ENCODE measurements around the gene BNC1. TPM values are rescaled to one million over a fixed set of nuclear protein-coding genes. Genes with fewer than 3 reads are reported as not detected.
"Not testable (repeated sequence)": the region's sequence is repeated elsewhere in the genome, so short reads cannot be mapped to it uniquely, and the experiment has no call there.

The BNC1 gene
- total and polyA plus RNA-seq, 7 experiments from 2014 or later, result not detected

GRCh38 chr15:83278191-83278590 lies 6.3 kb downstream of the BNC1 start:
- H3K4me1 Mint-ChIP-seq, result peaks cover 0 to 6% (median 4%) of the 10 kb centered on the region in 7 donors
- peaks cover 3 to 12% of the 10 kb centered on the region in 2 donors for H3K27me3 ChIP-seq (ENCODE audit: control insufficient read depth in 2 of 2, insufficient read depth in 2 of 2, low read length in 2 of 2)
- H3K27ac ChIP-seq (ENCODE audit: low read depth, low read length), result no peak overlapping the region
- H3K4me3 ChIP-seq (ENCODE audit: low read length), result no peak overlapping the region
- no peak for DNase-seq
- no peaks in the 10 kb centered on the region for H3K36me3 ChIP-seq (ENCODE audit: control insufficient read depth in 2 of 3, insufficient read depth in 3 of 3, low read length in 3 of 3)
- intact Hi-C loops (cut with micrococcal nuclease), result no loop called here
- no peak for ATAC-seq
- H3K4me3 Mint-ChIP-seq, result no peak overlapping the region
- H3K36me3 Mint-ChIP-seq, result peaks cover 0 to 2% (median 0%) of the 10 kb centered on the region in 5 donors
- no peaks in the 10 kb centered on the region for H3K9me3 ChIP-seq (ENCODE audit: control insufficient read depth in 2 of 3, low read length in 3 of 3)
- ChIA-PET POLR2A (no interaction called here), CTCF (no interaction called here)
- H3K27ac Mint-ChIP-seq, result no peak overlapping the region
- H3K4me1 ChIP-seq (ENCODE audit: control insufficient read depth in 2 of 2, insufficient read depth in 2 of 2, low read length in 2 of 2), result no peaks in the 10 kb centered on the region
- peaks cover 63 to 76% (median 74%) of the 10 kb centered on the region in 5 donors for H3K27me3 Mint-ChIP-seq
- H3K9me3 Mint-ChIP-seq, result peaks cover 0 to 5% (median 0%) of the 10 kb centered on the region in 11 donors

GRCh38 chr15:83276661-83277060 lies 7.8 kb downstream of the BNC1 start:
- no peak overlapping the region for H3K4me3 Mint-ChIP-seq
- ChIA-PET POLR2A (no interaction called here), CTCF (no interaction called here)
- Histone ChIP-seq H3K4me3 (ENCODE audit: low read length) (no peak overlapping the region), H3K36me3 (ENCODE audit: control insufficient read depth in 2 of 3, insufficient read depth in 3 of 3, low read length in 3 of 3) (no peaks in the 10 kb centered on the region), H3K27me3 (ENCODE audit: control insufficient read depth in 2 of 2, insufficient read depth in 2 of 2, low read length in 2 of 2) (peaks cover 0 to 12% of the 10 kb centered on the region in 2 donors), H3K4me1 (ENCODE audit: control insufficient read depth in 2 of 2, insufficient read depth in 2 of 2, low read length in 2 of 2) (no peaks in the 10 kb centered on the region), H3K9me3 (ENCODE audit: control insufficient read depth in 2 of 3, low read length in 3 of 3) (no peaks in the 10 kb centered on the region), H3K27ac (ENCODE audit: low read depth, low read length) (no peak overlapping the region)
- intact Hi-C loops (cut with micrococcal nuclease), result no loop called here
- no peak for DNase-seq
- H3K36me3 Mint-ChIP-seq, result no peaks in the 10 kb centered on the region
- no peak for ATAC-seq
- peaks cover 0 to 5% (median 0%) of the 10 kb centered on the region in 11 donors for H3K9me3 Mint-ChIP-seq
- H3K27me3 Mint-ChIP-seq, result peaks cover 48 to 62% (median 60%) of the 10 kb centered on the region in 5 donors
- no peaks in the 10 kb centered on the region for H3K4me1 Mint-ChIP-seq
- H3K27ac Mint-ChIP-seq, result no peak overlapping the region

GRCh38 chr15:83275412-83275811 lies 9.1 kb downstream of the BNC1 start:
- ChIA-PET CTCF (no interaction called here), POLR2A (no interaction called here)
- no peaks in the 10 kb centered on the region for H3K36me3 ChIP-seq (ENCODE audit: control insufficient read depth in 2 of 3, insufficient read depth in 3 of 3, low read length in 3 of 3)
- Mint-ChIP-seq H3K4me3 (no peak overlapping the region), H3K27me3 (peaks cover 41 to 51% (median 50%) of the 10 kb centered on the region in 5 donors), H3K36me3 (no peaks in the 10 kb centered on the region), H3K27ac (no peak overlapping the region), H3K4me1 (no peaks in the 10 kb centered on the region), H3K9me3 (peaks cover 0 to 5% (median 0%) of the 10 kb centered on the region in 11 donors)
- no peak for DNase-seq
- ATAC-seq, result no peak
- intact Hi-C loops (cut with micrococcal nuclease), result no loop called here
- no peak overlapping the region for H3K4me3 ChIP-seq (ENCODE audit: low read length)
- no peaks in the 10 kb centered on the region for H3K9me3 ChIP-seq (ENCODE audit: control insufficient read depth in 2 of 3, low read length in 3 of 3)
- no peak overlapping the region for H3K27ac ChIP-seq (ENCODE audit: low read depth, low read length)
- no peaks in the 10 kb centered on the region for H3K4me1 ChIP-seq (ENCODE audit: control insufficient read depth in 2 of 2, insufficient read depth in 2 of 2, low read length in 2 of 2)
- H3K27me3 ChIP-seq (ENCODE audit: control insufficient read depth in 2 of 2, insufficient read depth in 2 of 2, low read length in 2 of 2), result peaks cover 0 to 5% of the 10 kb centered on the region in 2 donors

GRCh38 chr15:83270176-83270575 lies 14.3 kb downstream of the BNC1 start:
- POLR2A ChIA-PET, result no interaction called here
- Histone ChIP-seq H3K27me3 (ENCODE audit: control insufficient read depth in 2 of 2, insufficient read depth in 2 of 2, low read length in 2 of 2) (no peaks in the 10 kb centered on the region), H3K4me3 (ENCODE audit: low read length) (no peak overlapping the region), H3K27ac (ENCODE audit: low read depth, low read length) (no peak overlapping the region), H3K36me3 (ENCODE audit: control insufficient read depth in 2 of 3, insufficient read depth in 3 of 3, low read length in 3 of 3) (no peaks in the 10 kb centered on the region), H3K9me3 (ENCODE audit: control insufficient read depth in 2 of 3, low read length in 3 of 3) (no peaks in the 10 kb centered on the region), H3K4me1 (ENCODE audit: control insufficient read depth in 2 of 2, insufficient read depth in 2 of 2, low read length in 2 of 2) (no peaks in the 10 kb centered on the region)
- no peak overlapping the region for H3K4me3 Mint-ChIP-seq
- H3K36me3 Mint-ChIP-seq, result no peaks in the 10 kb centered on the region
- DNase-seq (no peak), ATAC-seq (no peak)
- peaks cover 0 to 5% (median 0%) of the 10 kb centered on the region in 11 donors for H3K9me3 Mint-ChIP-seq
- no peaks in the 10 kb centered on the region for H3K4me1 Mint-ChIP-seq
- H3K27ac Mint-ChIP-seq, result no peak overlapping the region
- CTCF ChIA-PET, result no interaction called here
- H3K27me3 Mint-ChIP-seq, result peaks cover 21 to 41% (median 34%) of the 10 kb centered on the region in 5 donors
- intact Hi-C loops (cut with micrococcal nuclease), result no loop called here

GRCh38 chr15:83268147-83268546 lies 16.3 kb downstream of the BNC1 start:
- Mint-ChIP-seq H3K27me3 (peaks cover 11 to 45% (median 22%) of the 10 kb centered on the region in 5 donors), H3K36me3 (no peaks in the 10 kb centered on the region), H3K27ac (no peak overlapping the region), H3K9me3 (peaks cover 0 to 1% (median 0%) of the 10 kb centered on the region in 11 donors), H3K4me1 (no peaks in the 10 kb centered on the region), H3K4me3 (no peak overlapping the region)
- Histone ChIP-seq H3K27me3 (ENCODE audit: control insufficient read depth in 2 of 2, insufficient read depth in 2 of 2, low read length in 2 of 2) (no peaks in the 10 kb centered on the region), H3K4me3 (ENCODE audit: low read length) (no peak overlapping the region), H3K27ac (ENCODE audit: low read depth, low read length) (no peak overlapping the region), H3K4me1 (ENCODE audit: control insufficient read depth in 2 of 2, insufficient read depth in 2 of 2, low read length in 2 of 2) (no peaks in the 10 kb centered on the region), H3K36me3 (ENCODE audit: control insufficient read depth in 2 of 3, insufficient read depth in 3 of 3, low read length in 3 of 3) (no peaks in the 10 kb centered on the region), H3K9me3 (ENCODE audit: control insufficient read depth in 2 of 3, low read length in 3 of 3) (no peaks in the 10 kb centered on the region)
- ChIA-PET POLR2A (no interaction called here), CTCF (no interaction called here)
- no peak for DNase-seq
- no peak for ATAC-seq
- intact Hi-C loops (cut with micrococcal nuclease), result loop anchor here in 1 of 2 donors (5.0 kb wide), 1 partner anchor 1176 kb away; no protein-coding TSS in a partner anchor

GRCh38 chr15:83262594-83263315 lies 21.7 kb downstream of the BNC1 start:
- Mint-ChIP-seq H3K9me3 (peaks cover 0 to 1% (median 0%) of the 10 kb centered on the region in 11 donors), H3K27ac (no peak overlapping the region), H3K27me3 (peaks cover 10 to 37% (median 30%) of the 10 kb centered on the region in 5 donors), H3K4me3 (no peak overlapping the region), H3K36me3 (no peaks in the 10 kb centered on the region), H3K4me1 (no peaks in the 10 kb centered on the region)
- H3K9me3 ChIP-seq (ENCODE audit: control insufficient read depth in 2 of 3, low read length in 3 of 3), result no peaks in the 10 kb centered on the region
- H3K27ac ChIP-seq (ENCODE audit: low read depth, low read length), result no peak overlapping the region
- intact Hi-C loops (cut with micrococcal nuclease), result no loop called here
- no peaks in the 10 kb centered on the region for H3K36me3 ChIP-seq (ENCODE audit: control insufficient read depth in 2 of 3, insufficient read depth in 3 of 3, low read length in 3 of 3)
- ChIA-PET CTCF (no interaction called here), POLR2A (no interaction called here)
- no peak for DNase-seq
- H3K4me1 ChIP-seq (ENCODE audit: control insufficient read depth in 2 of 2, insufficient read depth in 2 of 2, low read length in 2 of 2), result no peaks in the 10 kb centered on the region
- ATAC-seq, result no peak
- no peaks in the 10 kb centered on the region for H3K27me3 ChIP-seq (ENCODE audit: control insufficient read depth in 2 of 2, insufficient read depth in 2 of 2, low read length in 2 of 2)
- no peak overlapping the region for H3K4me3 ChIP-seq (ENCODE audit: low read length)

GRCh38 chr15:83262181-83262580 lies 22.3 kb downstream of the BNC1 start:
- H3K27ac Mint-ChIP-seq; DNase-seq; H3K9me3 ChIP-seq (ENCODE audit: control insufficient read depth in 2 of 3, low read length in 3 of 3); CTCF ChIA-PET; H3K4me1 ChIP-seq (ENCODE audit: control insufficient read depth in 2 of 2, insufficient read depth in 2 of 2, low read length in 2 of 2); H3K36me3 Mint-ChIP-seq; H3K4me1 Mint-ChIP-seq; H3K27me3 ChIP-seq (ENCODE audit: control insufficient read depth in 2 of 2, insufficient read depth in 2 of 2, low read length in 2 of 2); H3K36me3 ChIP-seq (ENCODE audit: control insufficient read depth in 2 of 3, insufficient read depth in 3 of 3, low read length in 3 of 3); H3K27ac ChIP-seq (ENCODE audit: low read depth, low read length); intact Hi-C loops (cut with micrococcal nuclease); H3K4me3 ChIP-seq (ENCODE audit: low read length); H3K4me3 Mint-ChIP-seq; H3K9me3 Mint-ChIP-seq; ATAC-seq; POLR2A ChIA-PET: not testable (repeated sequence)
- H3K27me3 Mint-ChIP-seq, result peaks cover 10 to 38% (median 30%) of the 10 kb centered on the region in 5 donors
